ENCODE measurements around the gene ACTL10.

The ACTL10 gene

GRCh38 chr20:33685328-33686099 lies 18.8 kb downstream of the ACTL10 start:
- H3K36me3 ChIP-seq (ENCODE audit: control insufficient read depth in 2 of 2, insufficient read depth in 1 of 2, low read length in 2 of 2), result peaks cover 0 to 37% of the 10 kb centered on the region in 2 experiments; a peak in 1 of 3 replicates
- POLR2A ChIA-PET, result interaction anchor here (0.8 to 3.3 kb wide), 8 partner anchors 10 to 46 kb away, joined by 3 to 10 read pairs (median 5); partner anchors contain the start of genes ACTL10, PXMP4 and ZNF341
- H3K27ac ChIP-seq (ENCODE audit: extremely low read depth, low read depth, low read length), result peak overlapping the region; percentile 95
- peak overlapping the region; percentile 62 for H3K4me3 ChIP-seq (ENCODE audit: low read depth, low read length)
- H3K4me1 ChIP-seq (ENCODE audit: control insufficient read depth, insufficient read depth, low read length), result peaks cover 8% of the 10 kb centered on the region
- H3K9me3 ChIP-seq (ENCODE audit: control insufficient read depth, insufficient read depth, low read depth, low read length), result no peaks in the 10 kb centered on the region
- CTCF ChIA-PET, result interaction anchor here (0.6 to 1.3 kb wide), 3 partner anchors 19 to 32 kb away, joined by 3 to 4 read pairs (median 4); partner anchors contain the start of genes ACTL10 and C20orf144
- no peak for TF ChIP-seq BCL11A (tag by site-specific recombination; IDR thresholded peaks at IDR 0.05; ENCODE audit: low read depth)
- TF ChIP-seq ZNF175 (tag by site-specific recombination; IDR thresholded peaks at IDR 0.05), result no peak
- no peak for TF ChIP-seq PRDM4 (tag by site-specific recombination; IDR thresholded peaks at IDR 0.05)
- no peak for TF ChIP-seq PATZ1 (tag by site-specific recombination; IDR thresholded peaks at IDR 0.05)
- TF ChIP-seq SP7 (tag by site-specific recombination; IDR thresholded peaks at IDR 0.05), result 0 out of 2 replicates have a peak, but pooled peaks have one; percentile 25
- TF ChIP-seq ZNF529 (tag by site-specific recombination; IDR thresholded peaks at IDR 0.05; ENCODE audit: insufficient replicate concordance), result no peak
- no peak for TF ChIP-seq ZNF394 (tag by site-specific recombination; IDR thresholded peaks at IDR 0.05; ENCODE audit: borderline replicate concordance)
- no peak for TF ChIP-seq ZFP69B (tag by site-specific recombination; IDR thresholded peaks at IDR 0.05)
- no peak for TF ChIP-seq KLF10 (tag by site-specific recombination; IDR thresholded peaks at IDR 0.05)
- TF ChIP-seq ZNF146 (tag by site-specific recombination; IDR thresholded peaks at IDR 0.05), result peak; percentile 17; the same call in 1 of the 2 replicates
- TF ChIP-seq ZNF202 (tag by site-specific recombination; IDR thresholded peaks at IDR 0.05; ENCODE audit: borderline replicate concordance), result no peak
- TF ChIP-seq ZNF558 (tag by site-specific recombination; IDR thresholded peaks at IDR 0.05), result no peak
- TF ChIP-seq ZNF571 (tag by site-specific recombination; IDR thresholded peaks at IDR 0.05), result no peak
- TF ChIP-seq GLI4 (tag by site-specific recombination; IDR thresholded peaks at IDR 0.05), result no peak
- TF ChIP-seq WT1 (tag by site-specific recombination; IDR thresholded peaks at IDR 0.05), result peak; percentile 27; the same call in 1 of the 2 replicates
- TF ChIP-seq KLF1 (tag by site-specific recombination; IDR thresholded peaks at IDR 0.05), result peak; percentile 33; the same call in 1 of the 2 replicates
- TF ChIP-seq ZNF404 (tag by site-specific recombination; IDR thresholded peaks at IDR 0.05), result no peak
- no peak for TF ChIP-seq ZNF221 (tag by site-specific recombination; IDR thresholded peaks at IDR 0.05; ENCODE audit: borderline replicate concordance)
- TF ChIP-seq ZNF140 (tag by site-specific recombination; IDR thresholded peaks at IDR 0.05), result no peak
- no peak for TF ChIP-seq ZNF223 (tag by site-specific recombination; IDR thresholded peaks at IDR 0.05)
- TF ChIP-seq ZNF747 (tag by site-specific recombination; IDR thresholded peaks at IDR 0.05), result no peak
- no peak; the same call in 1 of the 2 replicates for TF ChIP-seq ZNF629 (tag by site-specific recombination; IDR thresholded peaks at IDR 0.05)
- no peak for TF ChIP-seq ZNF548 (tag by site-specific recombination; IDR thresholded peaks at IDR 0.05)
- no peak for TF ChIP-seq ZNF24 (tag by site-specific recombination; IDR thresholded peaks at IDR 0.05)
- no peak for TF ChIP-seq ZBTB44 (tag by site-specific recombination; IDR thresholded peaks at IDR 0.05)
- no peak for TF ChIP-seq ZNF274 (IDR thresholded peaks at IDR 0.05; ENCODE audit: low read length)
- TF ChIP-seq ZNF274 (tag by site-specific recombination; IDR thresholded peaks at IDR 0.05; ENCODE audit: borderline replicate concordance), result no peak
- TF ChIP-seq KLF16 (tag by site-specific recombination; IDR thresholded peaks at IDR 0.05), result no peak
- no peak for TF ChIP-seq ZNF514 (tag by site-specific recombination; IDR thresholded peaks at IDR 0.05)
- no peak for TF ChIP-seq ZNF248 (tag by site-specific recombination; IDR thresholded peaks at IDR 0.05)
- peak; percentile 43; the same call in 1 of the 2 replicates for TF ChIP-seq PRDM1 (tag by site-specific recombination; IDR thresholded peaks at IDR 0.05)
